GM18520 (cell line): ENCODE measurements around the gene KIAA0319L.
"Not testable (repeated sequence)": the region's sequence is repeated elsewhere in the genome, so short reads cannot be mapped to it uniquely, and the experiment has no call there.

ENCODE experiments used
- ATAC-seq: cut with Tn5 transposase; IDR thresholded peaks from one replicate; pipeline ENCODE4 v1.9.1; 2021; ENCODE audit not compliant: unreplicated experiment

KIAA0319L gene

DNA sequence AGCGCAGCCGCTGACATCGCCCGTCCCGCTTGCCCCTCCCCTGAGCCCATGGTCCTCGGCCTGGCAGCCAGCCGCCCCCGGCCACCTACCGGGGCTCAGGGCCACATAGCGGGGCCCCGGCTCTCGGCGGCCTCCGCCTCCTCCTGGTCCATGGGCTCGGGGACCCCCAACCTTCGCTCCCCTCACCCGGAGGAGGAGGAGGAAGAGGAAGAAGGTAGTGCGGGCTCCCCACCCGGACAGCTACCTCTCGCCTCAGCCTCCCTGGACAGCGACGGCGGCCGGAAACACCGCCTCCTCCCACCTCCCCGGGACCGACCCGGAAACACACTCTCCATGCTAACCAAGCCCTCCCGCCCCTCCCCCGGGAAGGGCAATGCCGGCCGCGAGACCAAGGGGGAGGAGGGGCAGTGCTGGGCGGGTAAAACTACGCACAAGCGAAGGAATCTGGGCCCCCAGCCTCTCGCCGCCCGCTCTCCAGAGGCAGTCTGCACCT is at the start of gene KIAA0319L:
KIAA0319L (minus strand) TSS at position 286 of the 493 bp plus-strand sequence. CDS start 2,912 bp downstream, outside the sequence.
- ATAC-seq: peak; percentile 63

- no peak for ATAC-seq
Observed at GRCh38 chr1:35605867-35606182, 48.6 kb upstream of the KIAA0319L start.

GRCh38 chr1:35605071-35605866 is 48.1 kb upstream of the KIAA0319L start:
- no peak for ATAC-seq

DNA sequence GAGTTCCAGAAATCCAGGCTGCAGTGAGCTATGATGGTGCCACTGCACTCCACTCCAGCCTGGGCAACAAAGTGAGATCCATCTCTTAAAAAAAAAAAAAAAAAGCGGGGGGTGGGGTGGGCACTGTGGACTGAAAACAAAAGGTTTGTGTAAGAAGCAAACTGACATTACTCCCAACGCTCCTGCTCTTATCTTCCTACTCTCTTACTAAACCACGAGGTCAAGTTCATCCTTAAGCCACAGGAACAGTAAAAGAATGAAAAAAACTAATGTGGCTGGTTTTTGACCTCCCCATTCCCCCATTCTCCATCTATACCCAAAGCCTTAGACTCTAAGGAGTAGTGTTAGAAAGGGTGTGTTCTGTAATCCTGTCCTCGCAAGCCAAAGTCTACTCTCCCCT is 46.7 kb upstream of the KIAA0319L start:
- ATAC-seq: no peak

DNA sequence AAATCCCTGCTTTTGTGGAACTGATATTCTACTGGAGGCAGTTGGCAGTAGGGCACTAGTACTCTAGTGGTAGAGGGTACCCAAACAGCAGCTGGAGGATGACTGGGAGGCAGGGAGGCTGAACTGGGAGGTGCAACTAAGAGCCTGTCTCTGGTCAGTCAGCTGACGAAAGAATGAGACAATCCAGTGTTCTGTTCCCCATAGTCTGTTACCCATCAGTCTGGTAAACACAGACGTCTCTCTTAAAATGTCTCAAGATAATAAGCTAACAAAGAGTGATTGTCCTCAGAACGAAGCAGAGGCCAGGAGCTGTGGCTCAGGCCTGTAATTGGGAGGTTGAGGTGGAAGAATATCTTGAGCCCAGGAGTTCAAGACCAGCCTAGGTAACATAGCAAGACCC is 46.3 kb upstream of the KIAA0319L start:
- ATAC-seq: no peak

DNA sequence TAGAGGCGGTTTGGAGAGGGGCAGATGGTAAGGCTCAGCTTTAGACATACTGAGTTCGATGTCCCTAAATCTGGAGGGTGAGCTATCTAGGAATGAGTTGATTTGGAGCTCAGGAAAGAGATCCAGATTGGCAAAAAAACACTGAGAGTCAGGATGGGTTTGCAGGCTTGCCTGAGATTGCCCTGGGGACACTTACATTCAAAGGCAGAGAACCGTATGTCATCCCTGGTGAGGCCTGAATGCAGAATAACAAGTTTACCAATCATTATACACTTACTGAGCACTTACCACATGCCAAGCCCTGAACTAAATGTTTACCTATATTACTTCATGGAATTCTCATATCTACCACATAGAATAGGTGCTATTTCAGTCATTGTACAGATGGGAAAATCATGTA is 43.4 kb upstream of the KIAA0319L start:
- ATAC-seq: no peak

GRCh38 chr1:35599411-35599810 is 42.2 kb upstream of the KIAA0319L start:
- ATAC-seq: no peak

DNA sequence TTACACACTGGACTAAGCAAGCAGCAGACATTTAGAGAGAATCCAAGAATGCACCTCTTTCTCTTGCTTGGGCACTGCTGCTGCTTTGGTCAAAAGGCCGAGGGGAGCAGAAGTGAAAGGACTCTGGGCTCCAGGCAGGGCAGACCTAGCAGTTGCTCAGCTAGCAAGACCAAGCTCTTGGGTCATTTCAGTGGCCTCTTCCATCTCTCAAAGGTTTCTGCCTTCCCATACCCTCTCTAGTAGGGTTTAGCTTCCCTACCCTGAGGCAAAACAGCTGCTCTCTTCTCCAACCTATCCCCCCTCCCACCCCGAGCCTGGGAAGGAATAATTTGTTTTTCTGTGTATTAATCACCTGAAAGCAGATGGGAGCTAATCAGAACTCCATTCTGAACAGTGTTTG is 41.7 kb upstream of the KIAA0319L start:
- ATAC-seq: no peak

GRCh38 chr1:35597870-35598269 is 40.7 kb upstream of the KIAA0319L start:
- no peak for ATAC-seq

DNA sequence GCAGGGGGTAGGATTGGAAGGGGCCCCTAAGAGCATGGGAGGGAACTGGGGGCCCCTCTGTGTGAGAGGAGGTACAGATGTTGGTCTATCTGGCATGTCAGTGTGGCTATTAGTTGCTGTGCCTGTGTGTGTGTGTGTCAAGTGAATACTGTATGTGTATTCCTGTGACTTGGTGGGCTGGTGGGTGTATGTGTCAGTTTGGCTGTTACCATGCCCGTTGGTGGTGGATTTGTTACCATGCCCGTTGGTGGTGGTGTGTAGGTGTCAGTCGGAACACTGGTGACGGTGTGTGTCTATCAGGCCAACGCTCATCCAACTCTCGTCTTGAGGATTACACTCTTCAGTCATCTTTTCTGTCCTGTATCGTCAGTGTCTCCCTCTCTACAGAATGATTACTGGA is 38.5 kb upstream of the KIAA0319L start:
- no peak for ATAC-seq

GRCh38 chr1:35594005-35594760 is 37.0 kb upstream of the KIAA0319L start:
- ATAC-seq: no peak

DNA sequence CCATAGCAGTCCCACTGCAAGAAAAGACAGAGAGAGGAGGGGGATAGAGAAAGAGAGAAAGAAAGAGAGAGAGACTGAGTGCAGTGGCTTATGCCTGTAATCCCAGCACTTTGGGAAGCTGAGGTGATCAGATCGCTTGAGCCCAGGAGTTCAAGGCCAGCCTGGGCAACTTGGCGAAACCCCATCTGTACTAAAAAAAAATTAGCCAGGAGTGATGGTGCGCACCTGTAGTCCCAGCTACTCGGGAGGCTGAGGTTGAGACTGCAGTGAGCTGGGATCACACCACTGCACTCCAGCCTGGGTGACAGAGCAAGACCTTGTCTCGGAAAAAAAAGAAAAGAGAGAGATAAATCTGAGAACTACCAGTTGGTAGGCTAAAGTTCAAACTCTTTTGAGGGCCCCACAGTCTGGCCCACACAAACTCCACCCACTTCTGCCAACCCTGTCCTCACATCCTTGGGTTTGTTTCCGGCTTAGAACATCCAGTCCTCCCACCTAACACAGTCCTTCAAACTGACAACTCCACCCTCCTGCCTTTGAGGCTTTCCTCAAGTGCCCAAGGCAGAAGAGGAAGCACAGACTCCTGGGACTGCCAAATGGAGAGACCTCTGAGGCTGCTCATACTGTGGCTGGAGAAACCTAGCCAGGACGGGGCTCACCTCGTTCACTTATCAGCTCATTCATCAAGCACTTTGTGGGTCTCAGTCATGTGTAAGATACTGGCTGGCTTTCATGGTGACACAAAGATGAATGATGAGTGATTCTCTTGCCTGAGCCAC is 36.0 kb upstream of the KIAA0319L start:
- no peak for ATAC-seq

DNA sequence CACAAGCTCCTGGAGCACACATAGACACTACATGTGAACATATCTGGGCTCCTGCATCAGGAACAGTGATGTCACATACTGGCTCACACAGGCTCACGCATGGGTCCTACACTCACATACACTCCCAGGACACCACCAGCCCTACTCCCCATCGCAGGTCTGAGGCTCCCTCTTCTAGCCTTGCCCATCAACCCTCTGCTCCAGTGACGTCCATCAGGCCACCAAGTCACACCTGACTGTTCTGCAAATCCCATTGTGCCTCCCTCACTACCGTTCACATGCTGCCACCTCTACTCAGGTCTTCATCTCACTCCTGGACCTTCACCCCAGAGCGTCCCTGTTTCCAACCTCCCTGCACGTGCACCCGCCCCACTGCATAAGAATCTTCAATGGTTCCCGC is 34.0 kb upstream of the KIAA0319L start:
- no peak for ATAC-seq

DNA sequence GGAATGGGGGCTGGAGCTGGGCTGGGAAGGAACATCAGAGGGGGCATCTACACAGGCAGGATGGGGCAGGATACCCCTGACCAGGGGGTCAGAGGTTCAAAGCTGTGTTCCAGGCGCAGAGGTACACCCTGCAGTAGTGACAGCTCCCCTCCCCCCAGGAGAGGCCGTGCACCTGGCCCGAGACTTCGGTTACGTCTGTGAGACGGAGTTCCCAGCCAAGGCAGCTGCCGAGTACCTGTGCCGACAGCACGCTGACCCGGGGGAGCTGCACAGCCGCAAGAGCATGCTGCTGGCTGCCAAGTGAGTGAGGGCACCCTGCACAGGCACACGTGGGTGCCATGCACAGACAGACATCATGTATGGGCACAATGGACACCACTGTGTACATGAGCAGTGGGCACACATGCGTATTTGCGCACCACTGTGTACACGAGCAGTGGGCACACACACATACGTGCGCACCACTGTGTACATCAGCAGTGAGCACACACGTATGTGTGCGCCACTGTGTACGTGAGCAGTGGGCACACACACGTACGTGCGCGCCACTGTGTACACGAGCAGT is 33.4 kb upstream of the KIAA0319L start:
- no peak for ATAC-seq

GRCh38 chr1:35589516-35590427 is 32.6 kb upstream of the KIAA0319L start:
- no peak for ATAC-seq

DNA sequence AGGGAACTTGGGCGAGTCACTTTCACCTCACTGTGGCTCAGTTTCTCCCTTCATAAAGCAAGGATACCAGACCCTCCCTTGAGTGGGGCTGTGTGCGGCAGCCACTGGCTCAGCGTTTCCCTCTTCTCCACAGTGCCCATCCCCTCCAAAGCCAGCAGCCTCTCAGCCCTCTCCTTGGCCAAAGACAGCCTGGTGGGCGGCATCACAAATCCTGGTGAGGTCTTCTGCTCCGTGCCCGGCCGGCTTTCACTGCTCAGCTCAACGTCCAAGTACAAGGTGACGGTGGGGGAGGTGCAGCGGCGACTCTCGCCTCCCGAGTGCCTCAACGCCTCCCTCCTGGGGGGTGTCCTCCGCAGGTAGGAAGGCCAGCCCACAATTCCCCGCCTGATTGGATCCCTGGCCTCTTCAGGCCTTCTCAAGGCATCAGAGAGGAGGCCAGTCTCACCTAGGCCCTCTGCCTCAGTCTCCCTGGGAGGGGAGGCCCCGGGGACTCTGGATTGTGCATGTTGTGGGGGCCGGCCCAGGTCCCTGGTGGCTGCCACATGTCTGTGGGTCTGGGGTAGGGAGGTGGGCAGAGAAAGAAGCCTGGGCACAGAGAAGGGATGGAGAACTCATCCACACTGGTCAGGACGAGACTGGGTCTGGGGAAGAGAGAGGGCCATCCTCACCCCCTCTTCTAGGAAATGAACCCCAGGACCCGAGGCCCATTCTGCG is 31.2 kb upstream of the KIAA0319L start:
- ATAC-seq: no peak

- ATAC-seq: no peak
Observed at GRCh38 chr1:35587736-35588135, 30.5 kb upstream of the KIAA0319L start.

DNA sequence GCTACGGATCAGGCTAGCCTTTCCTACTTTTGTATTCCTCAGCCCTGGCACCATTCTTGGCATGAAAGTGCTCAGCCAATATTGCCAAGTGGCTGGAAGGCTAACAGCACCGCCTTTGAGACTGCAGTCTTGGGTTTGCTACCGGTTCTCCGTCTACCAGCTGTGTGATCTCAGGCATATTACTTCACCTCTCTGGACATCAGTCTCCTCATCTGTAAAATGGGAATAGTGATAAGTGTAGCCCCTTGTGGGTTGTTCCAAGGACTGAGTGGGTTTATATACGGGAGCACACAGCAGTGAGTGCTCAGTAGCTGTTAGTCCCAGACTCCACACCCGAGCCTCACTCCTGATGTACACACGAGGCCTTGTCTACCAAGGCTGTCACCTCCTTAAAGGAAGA is 29.6 kb upstream of the KIAA0319L start:
- no peak for ATAC-seq

GRCh38 chr1:35585805-35586204 is 28.6 kb upstream of the KIAA0319L start:
- not testable (repeated sequence) for ATAC-seq

- no peak for ATAC-seq
Observed at GRCh38 chr1:35585281-35585680, 28.1 kb upstream of the KIAA0319L start.
